Testis (tissue), 2 donors: Measurements from ENCODE around the gene RCOR1.

ENCODE experiments used
- POLR2A ChIP-seq: fragments of 450-650 bp; IDR thresholded peaks from one replicate; pipeline ENCODE4 v1.6.1; 2017; ENCODE audit warnings: antibody characterized with exemption, mild to moderate bottlenecking, moderate library complexity
- TF ChIP-seq, protein P1 (sequence below), 3 experiments: fragments of 450-650 bp in 2 of 3; fragments of 200-600 bp in 1 of 3; sonication (generic) in 1 of 3; IDR thresholded peaks; one replicate each; pipeline ENCODE4 v1.5.1; 2016 to 2019; ENCODE audit warnings: antibody characterized with exemption in 3 of 3, mild to moderate bottlenecking in 2 of 3, moderate library complexity in 1 of 3

DNA sequence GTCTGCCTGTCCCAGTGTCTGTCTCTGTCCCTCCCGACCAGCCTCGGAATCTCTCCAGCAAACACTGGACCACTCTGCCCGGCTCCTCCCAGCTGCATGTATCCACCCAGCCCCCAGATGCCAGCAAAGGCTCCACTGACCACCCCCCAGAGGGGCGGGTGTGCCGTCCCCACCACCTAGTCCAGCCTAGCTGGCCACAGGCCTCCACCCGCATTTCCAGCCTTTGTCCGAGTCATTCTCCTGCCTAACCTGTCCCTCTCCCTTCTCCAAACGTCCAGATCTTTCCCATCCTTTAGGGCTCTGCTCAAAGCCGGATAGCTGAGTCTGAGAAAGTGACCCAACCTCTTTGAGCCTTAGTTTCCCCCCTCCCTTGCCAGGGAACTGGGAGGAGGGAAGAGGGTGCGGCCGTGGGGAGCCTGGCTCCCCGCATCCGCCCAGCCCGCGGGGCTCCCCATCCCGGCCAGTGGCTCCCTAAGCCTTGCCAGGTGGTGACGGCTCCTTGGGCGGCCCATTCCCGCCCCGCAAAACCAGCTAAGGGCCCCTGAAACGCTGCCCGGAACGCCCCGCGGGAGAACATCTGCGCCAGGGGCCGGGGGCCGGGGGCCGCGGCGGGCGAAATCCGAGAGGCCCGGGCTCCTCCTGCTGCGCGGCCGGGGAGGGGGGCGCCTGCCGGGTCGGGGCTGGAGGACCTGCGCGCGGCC is 48.3 kb upstream of the RCOR1 start:
- no peak for TF ChIP-seq POLR2A
- TF ChIP-seq, protein P1, sequence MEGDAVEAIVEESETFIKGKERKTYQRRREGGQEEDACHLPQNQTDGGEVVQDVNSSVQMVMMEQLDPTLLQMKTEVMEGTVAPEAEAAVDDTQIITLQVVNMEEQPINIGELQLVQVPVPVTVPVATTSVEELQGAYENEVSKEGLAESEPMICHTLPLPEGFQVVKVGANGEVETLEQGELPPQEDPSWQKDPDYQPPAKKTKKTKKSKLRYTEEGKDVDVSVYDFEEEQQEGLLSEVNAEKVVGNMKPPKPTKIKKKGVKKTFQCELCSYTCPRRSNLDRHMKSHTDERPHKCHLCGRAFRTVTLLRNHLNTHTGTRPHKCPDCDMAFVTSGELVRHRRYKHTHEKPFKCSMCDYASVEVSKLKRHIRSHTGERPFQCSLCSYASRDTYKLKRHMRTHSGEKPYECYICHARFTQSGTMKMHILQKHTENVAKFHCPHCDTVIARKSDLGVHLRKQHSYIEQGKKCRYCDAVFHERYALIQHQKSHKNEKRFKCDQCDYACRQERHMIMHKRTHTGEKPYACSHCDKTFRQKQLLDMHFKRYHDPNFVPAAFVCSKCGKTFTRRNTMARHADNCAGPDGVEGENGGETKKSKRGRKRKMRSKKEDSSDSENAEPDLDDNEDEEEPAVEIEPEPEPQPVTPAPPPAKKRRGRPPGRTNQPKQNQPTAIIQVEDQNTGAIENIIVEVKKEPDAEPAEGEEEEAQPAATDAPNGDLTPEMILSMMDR (IDR thresholded peaks at IDR 0.05): no peak
